Medulla oblongata (tissue), 1 donor: ENCODE results near the gene GSTM4.

Experiments used
- DNase-seq: peaks from one replicate; pipeline ENCODE4 v3.0.0-alpha.2; 2015; ENCODE audit errors: extremely low spot score

The GSTM4 gene

GRCh38 chr1:109624201-109625010 lies 31.5 kb upstream of the GSTM4 start:
- DNase-seq: no peak

GRCh38 chr1:109625176-109625575 lies 30.7 kb upstream of the GSTM4 start:
- no peak for DNase-seq

- DNase-seq: no peak
Measured at GRCh38 chr1:109625601-109626560, 30.0 kb upstream of the GSTM4 start.

GRCh38 chr1:109626682-109627408 lies 29.1 kb upstream of the GSTM4 start:
- no peak for DNase-seq

- DNase-seq: no peak
Measured at GRCh38 chr1:109627692-109628399, 28.1 kb upstream of the GSTM4 start.

- DNase-seq: no peak
Measured at GRCh38 chr1:109628540-109629321, 27.2 kb upstream of the GSTM4 start.

GRCh38 chr1:109629372-109630030 lies 26.4 kb upstream of the GSTM4 start:
- DNase-seq: no peak

- no peak for DNase-seq
Measured at GRCh38 chr1:109630081-109630897, 25.6 kb upstream of the GSTM4 start.

- no peak for DNase-seq
Measured at GRCh38 chr1:109630898-109631512, 24.9 kb upstream of the GSTM4 start.

- no peak for DNase-seq
Measured at GRCh38 chr1:109631513-109632505, 24.1 kb upstream of the GSTM4 start.

GRCh38 chr1:109632671-109633346 lies 23.1 kb upstream of the GSTM4 start:
- peak; percentile 81 for DNase-seq

GRCh38 chr1:109634292-109634691 lies 21.6 kb upstream of the GSTM4 start:
- DNase-seq: no peak

- DNase-seq: no peak
Measured at GRCh38 chr1:109634771-109635750, 20.8 kb upstream of the GSTM4 start.

- DNase-seq: no peak
Measured at GRCh38 chr1:109635862-109636200, 20.1 kb upstream of the GSTM4 start.

GRCh38 chr1:109636201-109636952 lies 19.5 kb upstream of the GSTM4 start:
- DNase-seq: no peak
